GM21717 (cell line): ENCODE measurements around the gene IRGC.

ENCODE experiments used
- ATAC-seq: cut with Tn5 transposase; IDR thresholded peaks from one replicate; pipeline ENCODE4 v1.9.1; 2021; ENCODE audit warnings: mild to moderate bottlenecking, moderate library complexity; ENCODE audit not compliant: unreplicated experiment

IRGC gene

DNA sequence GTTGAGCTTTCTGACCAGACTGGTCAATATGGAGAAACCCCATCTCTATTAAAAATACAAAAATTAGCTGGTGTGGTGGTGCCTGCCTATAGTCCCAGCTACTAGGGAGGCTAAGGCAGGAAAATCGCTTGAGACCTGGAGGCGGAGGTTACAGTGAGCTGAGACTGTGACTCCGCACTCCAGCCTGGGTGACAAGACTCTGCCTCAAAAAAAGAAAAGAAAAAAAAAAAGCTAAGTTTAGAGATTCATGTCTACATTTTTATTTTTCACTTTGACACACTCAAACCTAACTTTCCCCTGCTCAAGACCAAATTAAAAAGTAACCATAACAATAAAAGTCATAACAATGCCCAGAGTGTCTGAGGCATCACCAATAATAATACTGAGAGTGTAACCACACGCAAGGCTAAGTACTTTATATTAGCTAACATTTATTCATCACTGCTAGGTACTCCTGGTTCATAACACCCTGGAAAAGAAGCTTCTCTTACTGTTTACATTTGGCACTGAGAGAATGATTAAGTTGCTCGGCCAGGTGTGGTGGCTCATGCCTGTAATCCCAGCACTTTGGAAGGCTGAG lies 5.7 kb downstream of the IRGC start:
- ATAC-seq: no peak

GRCh38 chr19:43723588-43723987 lies 7.7 kb downstream of the IRGC start:
- no peak for ATAC-seq

DNA sequence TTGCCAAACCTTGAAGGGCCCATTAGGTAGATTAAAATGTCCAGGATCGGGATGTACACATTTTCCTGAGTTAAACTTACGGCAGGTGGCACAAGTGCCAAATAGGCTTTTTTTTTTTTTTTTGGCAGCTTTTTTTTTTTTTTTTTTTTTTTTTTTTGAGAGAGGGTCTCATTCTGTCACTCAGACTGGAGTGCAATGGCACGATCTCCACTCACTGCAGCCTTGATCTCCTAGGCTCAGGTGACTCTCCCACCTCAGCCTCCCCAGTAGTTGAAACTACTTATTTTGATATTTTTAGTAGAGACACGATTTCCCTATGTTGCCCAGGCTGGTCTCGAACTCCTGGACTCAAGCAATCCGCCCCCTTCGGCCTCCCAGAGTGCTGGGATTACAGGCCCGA lies 9.0 kb downstream of the IRGC start:
- ATAC-seq: no peak

- no peak for ATAC-seq
These were observed 9.6 kb downstream of the IRGC start for GRCh38 chr19:43725468-43725867.

DNA sequence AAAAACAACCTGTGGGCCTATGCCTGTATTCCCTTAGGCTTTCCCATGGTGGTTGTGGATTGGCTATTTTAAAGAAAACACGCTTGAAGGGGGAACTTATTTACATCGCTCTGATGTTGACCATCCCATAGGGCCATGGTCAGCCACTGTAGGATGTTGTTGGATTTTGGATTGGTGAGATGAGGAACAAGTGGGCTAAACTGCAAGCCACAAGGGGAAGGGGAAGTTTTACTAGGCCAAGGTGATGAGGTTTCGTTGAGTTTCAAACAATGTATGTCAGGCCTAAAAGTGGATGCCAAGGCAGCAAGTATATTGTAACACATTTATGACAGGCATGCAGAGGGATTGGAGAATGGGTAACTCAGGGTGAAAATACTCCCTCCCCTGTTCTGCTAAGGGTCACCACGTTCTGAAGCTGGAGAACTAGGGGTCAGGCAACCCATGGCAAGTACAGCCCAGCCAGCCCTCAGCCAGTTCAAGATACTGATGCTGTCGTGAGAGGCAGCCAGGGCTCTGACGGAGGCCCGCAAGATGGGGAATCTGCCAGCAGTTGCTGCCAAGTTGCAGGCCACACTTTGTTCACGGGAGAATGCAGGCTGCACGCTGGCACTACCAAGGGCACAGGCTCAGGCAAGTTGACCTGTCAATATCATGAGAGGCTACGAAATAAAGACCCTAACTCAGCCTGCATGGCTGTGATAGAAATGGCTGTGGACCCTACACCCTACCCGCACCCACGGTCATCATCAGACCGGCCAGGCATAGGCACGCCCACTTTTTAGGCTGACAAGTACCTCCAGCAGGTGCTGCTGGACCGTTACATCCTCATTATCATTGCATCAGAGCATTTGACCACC lies 11.1 kb downstream of the IRGC start:
- no peak for ATAC-seq

DNA sequence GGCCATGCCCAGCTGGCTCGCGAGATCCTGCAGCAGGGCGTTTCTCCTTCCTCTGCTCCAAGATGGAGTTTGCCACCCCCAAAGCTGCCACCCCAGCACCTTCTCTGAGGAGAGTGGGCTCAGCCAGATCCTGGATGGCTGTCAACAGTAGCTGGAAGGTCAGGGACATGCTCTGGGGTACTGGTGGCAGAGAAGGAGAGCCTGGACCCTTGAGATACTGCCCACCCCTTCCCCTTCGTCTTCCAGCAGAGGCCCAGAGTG lies 11.6 kb downstream of the IRGC start:
- no peak for ATAC-seq

GRCh38 chr19:43729919-43730318 lies 14.0 kb downstream of the IRGC start:
- ATAC-seq: no peak

- no peak for ATAC-seq
These were observed 15.5 kb downstream of the IRGC start for GRCh38 chr19:43731346-43731745.

DNA sequence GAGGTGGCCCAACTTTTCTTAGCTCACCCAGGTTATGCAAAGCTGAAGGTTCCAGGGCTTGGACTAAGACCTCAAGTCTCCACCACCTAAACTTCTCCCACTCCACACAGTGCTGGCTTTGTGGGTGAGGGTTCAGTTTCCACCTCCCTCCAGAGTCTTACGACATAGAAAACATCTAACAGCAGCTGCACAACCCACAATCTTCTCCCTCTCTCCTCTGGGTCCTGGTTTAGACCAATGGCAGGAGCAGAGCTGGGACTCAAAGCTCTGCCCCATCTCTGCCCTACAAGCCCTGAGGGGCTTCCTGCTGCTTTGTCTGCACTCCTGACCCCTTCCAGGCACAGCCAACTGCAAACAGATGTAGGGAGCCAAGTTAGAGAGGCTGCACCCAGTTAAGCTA lies 16.0 kb downstream of the IRGC start:
- ATAC-seq: no peak

DNA sequence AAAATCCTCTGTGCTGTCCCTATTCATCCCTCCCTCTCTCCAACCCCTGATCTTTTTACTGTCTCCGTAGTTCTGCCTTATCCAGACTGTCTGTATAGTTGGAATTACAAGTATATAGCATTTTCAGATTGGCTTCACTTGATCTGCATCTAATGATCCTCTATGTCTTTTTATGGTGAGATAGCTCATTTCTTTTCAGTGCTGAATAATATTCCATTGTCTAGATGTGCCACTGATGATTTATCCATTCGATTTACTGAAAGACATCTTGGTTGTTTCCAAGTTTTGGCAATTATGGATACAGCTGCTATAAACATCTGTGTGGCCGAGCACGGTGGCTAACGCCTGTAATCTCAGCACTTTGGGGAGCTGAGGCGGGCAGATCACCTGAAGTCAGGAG lies 19.1 kb downstream of the IRGC start:
- ATAC-seq: no peak

DNA sequence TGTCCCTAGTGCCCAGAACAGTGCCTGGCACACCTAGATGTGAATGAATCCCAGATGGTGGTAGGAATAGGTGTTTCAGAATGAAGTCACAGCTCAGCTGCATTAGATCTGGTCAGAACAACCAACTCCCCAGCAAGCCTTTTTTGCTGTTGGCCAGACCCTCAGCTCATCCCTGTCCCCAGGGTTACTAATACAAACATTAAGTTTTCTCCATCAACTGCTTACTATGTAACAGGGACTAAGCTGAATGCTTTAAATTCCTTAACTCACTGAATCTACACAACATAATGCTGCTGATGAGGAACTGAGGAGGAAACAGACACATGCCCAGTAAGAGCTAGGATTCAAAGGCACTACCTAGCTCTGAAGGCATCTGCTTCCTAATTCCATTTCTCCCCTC lies 20.1 kb downstream of the IRGC start:
- no peak for ATAC-seq

DNA sequence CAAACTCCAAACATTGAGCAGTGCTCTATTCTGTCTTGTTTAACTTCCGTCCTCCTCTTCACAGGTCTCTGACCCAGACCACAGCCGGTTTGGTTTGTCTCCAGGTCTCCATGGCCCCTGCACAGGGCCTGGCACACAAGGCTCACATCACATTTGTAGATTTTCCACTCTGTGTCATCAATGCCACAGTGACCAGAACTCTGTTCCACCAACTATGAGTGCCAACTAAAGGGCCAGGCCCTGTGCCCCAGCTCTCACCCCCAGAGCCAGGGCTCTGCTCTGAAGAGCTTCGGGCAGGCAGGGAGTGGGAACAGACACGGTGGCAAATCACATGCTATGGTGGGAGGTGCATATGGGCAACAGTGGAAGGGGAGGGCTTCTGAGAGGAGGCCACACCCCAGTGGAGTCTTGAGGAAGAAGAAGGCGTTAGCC lies 22.9 kb downstream of the IRGC start:
- ATAC-seq: no peak

DNA sequence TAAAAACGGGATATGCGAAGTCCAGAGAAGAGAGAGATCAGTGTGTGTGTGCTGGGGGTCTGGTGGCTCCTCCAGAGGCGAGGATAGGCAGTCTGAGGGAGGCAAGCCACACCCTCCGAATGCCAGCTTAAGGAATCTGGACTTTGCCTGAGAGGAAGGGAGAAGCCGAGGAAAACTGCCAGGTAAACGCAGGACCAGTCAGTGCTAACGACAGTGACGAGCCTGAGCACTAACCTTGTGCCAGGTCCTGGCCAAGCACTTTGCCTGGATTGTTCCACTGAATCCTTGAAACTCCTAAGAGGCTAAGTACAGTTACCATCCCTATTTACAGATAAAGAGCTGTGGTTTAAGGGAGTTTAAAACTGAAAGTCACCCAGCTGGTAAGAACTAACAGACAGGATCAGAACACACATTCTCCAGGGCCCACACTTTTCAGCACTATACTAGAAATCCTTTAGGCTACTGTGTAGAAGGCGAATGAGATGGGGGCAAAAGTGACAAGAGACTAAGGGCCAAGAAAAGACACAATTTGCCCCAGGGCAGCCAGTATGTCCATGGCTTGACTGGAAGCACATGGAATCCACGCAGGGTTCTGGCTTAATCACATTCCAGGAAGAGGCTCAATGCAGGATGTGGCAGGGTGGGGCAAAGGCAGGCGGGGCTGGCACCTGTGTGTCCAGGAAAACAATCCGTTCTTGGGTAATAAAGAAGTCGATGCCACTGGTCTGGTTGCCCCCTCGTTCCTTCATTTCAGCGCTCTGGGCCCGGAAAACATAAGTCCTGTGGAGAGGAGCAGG lies 23.8 kb downstream of the IRGC start:
- no peak for ATAC-seq

DNA sequence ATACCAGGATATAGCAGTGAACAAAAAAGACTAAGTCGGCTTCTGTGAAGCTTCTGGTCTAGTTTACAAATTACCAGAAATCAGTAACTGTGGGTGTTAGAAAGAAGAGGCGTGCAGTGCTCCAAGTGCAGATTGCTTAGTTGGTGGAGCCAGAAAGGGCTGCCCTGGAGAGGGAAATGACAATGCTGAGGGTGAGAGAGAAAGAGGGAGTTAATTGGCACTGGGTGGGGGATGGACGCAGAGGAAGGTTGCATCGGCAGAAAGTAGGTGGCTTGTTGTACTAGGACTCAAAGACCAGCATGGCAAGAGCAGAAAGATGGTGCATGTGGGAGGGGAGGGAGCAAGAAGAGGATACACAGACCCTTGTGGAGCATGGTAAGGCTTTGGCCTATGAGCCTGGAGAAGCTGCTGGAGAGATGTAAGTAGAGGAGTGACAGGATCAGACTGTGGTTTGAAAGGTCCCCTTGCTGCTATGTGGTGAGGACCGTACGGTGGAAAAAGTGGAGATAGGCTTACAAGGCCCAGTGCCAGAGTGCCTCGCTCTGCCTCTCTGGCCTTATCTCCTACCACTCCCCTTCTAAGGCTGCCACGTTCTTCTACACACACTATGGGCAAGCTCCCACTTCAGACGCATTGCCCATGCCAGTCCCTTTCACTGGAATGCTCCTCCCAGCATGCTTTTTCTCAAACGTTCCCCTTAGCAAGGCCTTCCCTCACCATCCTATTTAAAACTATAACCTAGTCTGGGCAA lies 25.4 kb downstream of the IRGC start:
- no peak for ATAC-seq

- no peak for ATAC-seq
These were observed 27.2 kb downstream of the IRGC start for GRCh38 chr19:43743059-43743458.

- ATAC-seq: no peak
These were observed 31.8 kb downstream of the IRGC start for GRCh38 chr19:43747557-43748204.

DNA sequence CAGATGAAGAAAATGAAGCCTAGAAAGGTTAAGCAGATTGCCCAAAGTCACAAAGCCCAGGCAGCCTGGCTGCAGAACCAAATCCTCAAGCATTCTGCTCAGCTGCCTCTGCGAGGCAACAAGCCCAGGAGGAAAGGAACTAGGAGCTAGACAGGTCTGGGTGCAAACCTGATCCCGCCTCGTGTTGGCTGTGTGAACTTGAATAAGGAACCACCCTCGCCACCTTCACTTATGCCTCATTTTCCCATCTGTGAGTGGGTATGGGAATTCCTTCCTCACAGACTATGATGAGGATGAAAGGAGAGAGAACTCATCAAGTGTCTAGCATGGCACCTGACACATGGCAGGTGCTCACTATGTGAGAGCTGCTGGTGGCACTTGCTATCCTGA lies 32.3 kb downstream of the IRGC start:
- ATAC-seq: no peak

GRCh38 chr19:43748685-43749084 lies 32.8 kb downstream of the IRGC start:
- no peak for ATAC-seq

GRCh38 chr19:43749152-43749551 lies 33.3 kb downstream of the IRGC start:
- no peak for ATAC-seq

GRCh38 chr19:43749898-43750297 lies 34.0 kb downstream of the IRGC start:
- ATAC-seq: no peak
